C4-2B (cell line): ENCODE results near the gene PAM.

Experiments
- CTCF ChIP-seq: fragments of 450-650 bp; conservative IDR thresholded peaks from 2 replicates; pipeline ENCODE4 v1.5.1; 2017; ENCODE audit warnings: mild to moderate bottlenecking
- ZFX ChIP-seq: fragments of 450-650 bp; IDR thresholded peaks from 2 replicates; pipeline ENCODE4 v1.6.1; 2017

GRCh38 chr5:102920762-102921161 lies 165.7 kb downstream of the PAM start:
- TF ChIP-seq CTCF: no peak
- TF ChIP-seq ZFX: no peak
